Hepatocyte (in vitro differentiated cells): ENCODE measurements around the gene PICALM.

Source experiments
- CTCF ChIP-seq: fragments of 200-600 bp; sonication (generic); IDR thresholded peaks from 2 replicates; pipeline ENCODE4 v1.5.1; 2016; ENCODE audit warnings: antibody characterized with exemption, mild to moderate bottlenecking; ENCODE audit not compliant: poor library complexity
- EZH2 ChIP-seq: fragments of 200-600 bp; sonication (generic); IDR thresholded peaks from 2 replicates; pipeline ENCODE4 v1.6.1; 2016; ENCODE audit warnings: antibody characterized with exemption, mild to moderate bottlenecking, borderline replicate concordance

DNA sequence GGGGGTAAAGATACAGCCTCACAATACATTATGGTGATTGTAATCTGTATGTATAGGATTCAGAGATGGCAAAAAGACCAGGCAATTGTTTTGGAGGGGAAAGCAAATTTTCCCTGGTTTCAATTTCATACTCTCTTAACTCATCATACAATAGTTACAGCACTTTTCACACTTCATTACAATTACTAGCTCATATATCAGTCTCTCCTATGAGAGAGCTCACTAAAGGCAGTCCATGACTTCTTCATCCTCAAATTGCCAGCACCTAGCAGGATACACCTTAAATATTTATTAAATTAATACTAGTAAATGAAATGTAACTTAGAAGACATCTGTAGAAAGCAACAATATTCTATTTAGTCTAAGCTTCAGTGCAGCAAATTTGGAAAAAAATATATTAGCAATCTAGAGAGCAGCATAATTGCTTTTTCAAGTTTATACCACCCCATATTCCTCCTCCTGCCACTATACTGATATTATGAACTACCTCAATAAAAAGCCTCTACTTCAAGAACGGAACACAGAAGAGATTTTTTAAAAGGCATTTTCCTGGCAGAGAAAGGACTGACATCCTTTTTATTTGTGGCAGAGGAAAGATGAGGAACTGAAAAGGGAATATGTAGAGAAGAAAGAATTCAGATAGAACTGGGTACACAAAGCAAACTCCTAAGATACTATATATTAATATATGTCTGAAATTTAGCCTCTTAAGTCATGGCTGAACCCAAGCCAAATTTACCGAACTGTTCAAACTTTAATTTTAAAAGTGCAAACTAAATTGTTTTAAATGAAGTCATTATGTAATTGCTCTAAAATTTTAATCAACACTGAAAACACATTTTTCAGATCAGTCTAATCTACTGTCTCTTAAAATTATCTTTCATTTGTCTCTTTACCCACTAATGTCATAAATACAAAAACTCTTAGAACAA is 27.7 kb downstream of the PICALM start:
- TF ChIP-seq CTCF (no peak), EZH2 (no peak)
